ENCODE measurements around the gene RPP38. TPM values are rescaled to one million over a fixed set of nuclear protein-coding genes. Genes with fewer than 3 reads are reported as not detected.

Gene RPP38
- polyA plus RNA-seq, 1 donor: 15.3 TPM

DNA sequence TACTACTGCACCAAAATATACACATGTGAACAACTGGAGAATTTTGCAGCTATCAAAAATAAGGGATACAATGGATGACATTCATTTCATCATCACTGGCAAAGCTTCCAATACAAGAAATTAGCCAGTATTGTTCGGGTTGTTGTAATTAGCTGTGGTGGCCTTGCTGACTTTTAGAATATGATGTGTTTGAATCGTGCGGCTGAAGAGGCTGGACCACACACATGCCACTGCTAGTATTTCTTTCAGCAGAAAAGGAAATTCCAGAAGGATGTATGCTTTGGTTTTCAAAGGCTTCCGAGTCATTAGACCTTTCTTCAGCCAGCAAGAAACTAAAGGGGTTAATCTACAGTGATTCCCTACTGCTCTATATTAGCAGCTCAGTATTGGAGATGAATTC, 16.6 kb downstream of the RPP38 start:
- no peak for DNase-seq

DNA sequence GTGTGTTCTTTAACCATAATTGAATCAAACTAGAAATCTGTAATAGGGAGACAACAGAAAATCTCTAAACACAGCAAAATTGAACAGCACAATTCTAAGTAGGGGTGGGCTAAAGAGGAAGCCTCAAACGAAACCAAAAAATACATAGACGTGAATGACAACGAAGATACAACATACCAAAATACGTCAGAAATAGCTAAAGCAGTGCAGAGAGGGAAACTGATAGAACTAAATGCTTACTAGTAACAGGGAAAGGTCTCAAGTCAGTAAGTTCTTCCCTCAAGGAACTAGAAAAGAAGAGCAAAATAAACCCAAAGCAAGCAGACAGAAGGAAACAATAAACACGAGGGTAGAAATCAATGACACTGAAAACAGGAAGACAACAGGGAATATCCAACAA, 19.1 kb downstream of the RPP38 start:
- no peak for DNase-seq

GRCh38 chr10:15118615-15119014, 21.5 kb downstream of the RPP38 start:
- DNase-seq: no peak

- no peak for DNase-seq
Measured at GRCh38 chr10:15120523-15120922, 23.4 kb downstream of the RPP38 start.

- no peak for DNase-seq
Measured at GRCh38 chr10:15121707-15122106, 24.6 kb downstream of the RPP38 start.

DNA sequence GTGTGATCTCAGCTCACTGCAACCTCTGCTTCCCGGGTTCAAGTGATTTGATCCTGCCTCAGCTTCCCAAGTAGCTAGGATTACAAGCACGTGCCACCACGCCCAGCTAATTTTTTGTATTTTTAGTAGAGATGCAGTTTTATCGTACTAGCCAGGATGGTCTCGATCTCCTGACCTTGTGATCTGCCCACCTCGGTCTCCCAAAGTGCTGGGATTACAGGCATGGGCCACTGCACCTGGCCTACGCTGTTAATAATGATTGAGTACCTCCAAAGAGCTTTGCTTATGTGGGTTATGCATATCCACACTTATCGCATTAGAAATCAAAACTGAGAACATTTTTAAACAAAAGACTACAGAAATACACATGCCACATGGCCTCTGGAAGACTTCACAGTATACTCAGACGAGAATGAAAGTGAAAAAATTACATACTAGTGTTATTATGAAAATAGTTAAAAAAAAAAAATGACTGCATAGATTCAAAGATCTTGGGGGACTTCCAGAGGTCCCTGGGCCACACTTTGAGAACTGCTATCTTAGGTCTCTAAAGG, 25.4 kb downstream of the RPP38 start:
- DNase-seq: no peak

DNA sequence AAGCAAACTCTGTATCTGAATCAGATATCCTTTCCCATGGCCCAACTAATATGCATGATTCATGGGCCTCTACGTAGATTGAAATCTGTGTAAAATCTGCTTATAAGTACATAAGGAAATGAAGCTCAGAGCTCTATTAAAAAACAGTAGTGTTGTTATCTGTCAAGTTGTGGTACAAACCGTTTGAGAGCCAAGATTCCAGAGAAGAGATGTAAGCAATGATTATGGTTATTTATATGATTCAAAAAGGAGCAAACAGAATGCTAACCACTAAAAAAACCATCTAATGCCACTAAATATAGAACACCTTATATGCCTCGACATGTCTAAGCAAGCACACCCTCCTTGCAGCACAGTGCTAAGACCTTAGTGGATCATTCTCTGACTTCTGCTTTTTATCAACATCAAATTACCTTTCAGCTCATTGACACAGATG, 26.6 kb downstream of the RPP38 start:
- DNase-seq: no peak

GRCh38 chr10:15124190-15124589, 27.0 kb downstream of the RPP38 start:
- DNase-seq: no peak

- DNase-seq: no peak
Measured at GRCh38 chr10:15124908-15125307, 27.8 kb downstream of the RPP38 start.

GRCh38 chr10:15131330-15131729, 34.2 kb downstream of the RPP38 start:
- DNase-seq: no peak

GRCh38 chr10:15136129-15137035, 39.2 kb downstream of the RPP38 start:
- DNase-seq: no peak

- DNase-seq: no peak
Measured at GRCh38 chr10:15137036-15137359, 39.8 kb downstream of the RPP38 start.

DNA sequence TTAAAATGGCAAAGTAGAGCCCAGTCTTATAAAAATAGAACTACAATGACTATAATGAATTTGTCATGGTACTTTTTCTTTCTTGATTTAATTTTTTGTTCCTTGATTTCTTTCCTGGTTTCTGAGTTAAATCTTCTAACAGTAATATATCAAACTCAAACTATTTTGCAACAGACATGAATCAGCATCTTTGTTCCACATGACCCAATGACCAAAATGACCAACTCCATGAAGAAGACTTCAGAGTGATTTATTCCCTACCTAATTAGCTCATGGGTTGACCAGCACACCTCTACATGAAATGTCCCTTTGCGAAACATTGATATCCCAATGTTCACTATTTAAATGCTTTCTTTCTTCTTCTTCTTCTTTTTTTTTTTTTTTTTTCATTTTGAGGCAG, 40.5 kb downstream of the RPP38 start:
- no peak for DNase-seq

GRCh38 chr10:15140698-15141097, 43.5 kb downstream of the RPP38 start:
- DNase-seq: no peak

DNA sequence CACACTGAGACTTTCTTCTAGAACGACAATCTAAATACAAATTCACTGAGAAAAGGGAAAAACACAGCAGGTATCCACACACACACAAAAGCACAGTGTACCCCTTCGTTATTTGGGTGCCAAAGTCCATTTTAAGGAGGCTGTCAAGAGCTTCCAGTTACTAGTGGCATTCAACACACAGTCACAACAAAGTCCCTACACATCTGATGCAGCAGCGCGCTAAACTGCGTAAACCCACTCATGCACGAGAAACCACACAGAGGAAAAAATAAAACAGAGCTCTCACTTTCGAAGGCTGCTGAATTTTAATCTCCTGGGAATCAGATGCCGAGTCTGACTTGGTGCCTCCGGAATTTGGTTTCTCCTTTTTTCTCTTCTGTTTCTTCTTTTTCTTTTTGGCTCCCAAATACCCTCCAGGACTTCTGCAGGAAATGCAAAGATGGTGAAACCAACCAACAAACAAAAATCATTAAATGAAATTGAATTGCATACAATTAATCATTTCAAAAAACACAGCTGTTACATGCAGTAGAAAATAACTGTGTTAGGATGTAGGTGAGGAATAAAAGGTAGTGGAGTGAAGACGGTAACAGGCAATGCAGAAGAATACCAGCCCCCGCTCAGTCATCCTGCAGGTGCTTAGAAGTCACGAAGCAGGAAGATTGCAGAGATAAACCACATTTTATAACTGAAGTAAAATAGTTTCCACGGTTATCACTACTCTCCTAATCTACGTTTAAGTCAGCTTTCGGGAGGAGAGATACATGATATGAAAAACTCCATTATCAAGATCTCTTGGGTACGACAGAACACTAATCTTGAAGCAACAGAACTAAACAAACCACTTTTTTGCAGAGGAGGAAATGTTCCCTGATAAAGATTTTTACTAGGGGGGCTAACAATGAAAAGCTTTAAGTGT, 44.2 kb downstream of the RPP38 start:
- no peak for DNase-seq

- DNase-seq: no peak
Measured at GRCh38 chr10:15144788-15145187, 47.6 kb downstream of the RPP38 start.

DNA sequence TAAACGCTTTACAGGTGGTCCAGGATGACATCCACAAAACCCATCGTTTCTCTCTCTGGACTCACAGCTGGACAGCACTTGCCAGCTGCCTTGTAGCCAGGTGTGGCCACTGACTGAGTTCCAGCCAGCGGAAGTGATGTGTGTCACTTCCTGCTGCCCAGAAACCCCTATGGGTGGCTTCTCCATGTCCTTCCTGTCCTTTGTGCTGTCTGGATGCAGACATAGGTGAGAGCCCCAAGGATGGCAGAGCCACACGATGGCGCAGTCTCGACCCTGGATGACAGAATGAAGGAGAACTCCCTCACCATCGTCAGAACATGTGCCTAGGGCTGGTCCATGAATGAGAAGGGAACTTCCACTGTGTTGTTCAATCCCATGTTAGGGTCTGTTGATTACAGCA, 49.2 kb downstream of the RPP38 start:
- DNase-seq: no peak

DNA sequence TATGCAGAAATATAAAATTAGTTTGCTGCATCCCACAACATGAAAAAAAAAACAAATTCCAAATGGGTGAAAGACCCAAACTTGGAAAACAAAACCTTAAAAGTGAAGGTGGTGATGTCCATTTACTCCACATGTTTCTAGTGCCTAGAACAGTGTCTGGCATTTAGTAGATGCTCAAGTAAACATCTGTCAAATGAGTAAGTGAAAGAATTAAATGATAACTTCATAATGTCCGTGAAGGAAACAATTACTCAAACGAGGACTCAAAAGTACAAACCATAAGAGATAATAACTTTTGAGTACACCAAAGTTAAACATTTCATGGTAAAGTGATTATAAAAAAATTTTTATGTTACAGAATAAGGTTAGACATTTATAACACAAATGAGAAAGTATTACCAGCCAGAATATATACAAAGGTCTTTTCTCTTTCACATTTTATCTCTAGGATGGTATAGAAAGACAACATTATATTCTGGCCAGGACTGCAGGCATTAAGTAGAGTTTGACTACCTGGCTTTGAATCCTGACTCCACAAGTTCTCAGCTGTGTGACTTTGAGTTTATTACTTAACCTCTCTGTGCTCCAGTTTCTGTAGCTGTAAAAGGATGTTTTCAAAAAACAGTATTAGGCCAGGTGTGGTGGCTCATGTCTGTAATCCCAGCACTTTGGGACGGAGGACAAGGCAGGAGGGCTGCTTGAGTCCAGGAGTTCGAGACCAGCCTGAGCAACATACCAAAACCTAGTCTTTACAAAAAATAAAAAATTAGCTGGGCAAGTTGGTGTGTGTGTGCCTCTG, 50.6 kb downstream of the RPP38 start:
- DNase-seq: no peak

DNA sequence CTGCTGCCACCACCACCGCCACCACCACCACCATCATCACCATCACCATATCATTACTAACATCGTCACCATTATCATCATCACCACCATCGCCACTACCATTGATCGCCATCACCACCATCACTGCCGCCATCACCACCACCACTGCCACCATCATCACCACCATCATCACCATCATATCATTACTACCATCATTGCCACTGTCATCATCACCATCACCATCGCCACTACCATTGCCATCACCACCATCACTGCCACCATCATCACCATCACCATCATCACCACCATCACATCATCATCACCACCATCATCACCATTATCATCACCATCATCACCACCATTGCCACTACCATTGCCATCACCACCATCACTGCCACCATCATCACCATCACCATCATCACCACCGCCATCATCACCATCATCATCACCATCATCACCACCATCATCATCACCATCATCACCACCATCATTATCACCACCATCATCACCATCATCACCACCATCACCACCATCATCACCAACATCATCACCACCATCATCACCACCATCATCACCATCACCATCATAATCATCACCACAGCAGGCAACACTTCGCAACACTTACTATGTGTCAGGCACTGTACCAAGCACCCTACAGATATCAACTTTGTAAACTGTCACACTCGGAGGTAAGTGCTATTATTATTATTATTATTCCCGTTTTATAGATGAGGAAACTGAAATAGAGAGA, 52.1 kb downstream of the RPP38 start:
- DNase-seq: no peak

- DNase-seq: no peak
Measured at GRCh38 chr10:15150563-15150962, 53.4 kb downstream of the RPP38 start.

DNA sequence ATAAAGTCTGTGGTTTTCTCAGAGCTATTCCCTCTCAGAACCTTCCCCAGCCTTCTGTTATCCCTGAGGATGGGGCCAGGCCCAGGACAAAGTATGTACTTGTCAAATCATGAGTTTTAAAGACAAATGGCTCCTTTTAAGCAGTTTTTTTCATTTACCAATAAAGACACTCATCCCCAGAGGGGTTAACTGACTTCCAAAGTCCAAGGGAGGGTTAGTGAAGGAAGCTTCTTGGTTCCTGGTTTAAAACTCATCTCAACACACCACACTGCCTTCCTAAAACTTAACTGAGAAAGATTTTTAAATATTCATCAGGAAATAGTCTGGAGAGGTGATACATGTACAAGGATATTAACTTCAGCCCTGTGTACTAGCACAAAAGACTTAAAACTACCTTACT, 55.4 kb downstream of the RPP38 start:
- DNase-seq: no peak
